ENCODE results near the gene ATP5IF1. TPM values are rescaled to one million over a fixed set of nuclear protein-coding genes. Genes with fewer than 3 reads are reported as not detected.

ATP5IF1 gene
- total RNA-seq, 1 donor from 2014 or later, result 36.0 TPM

GRCh38 chr1:28248273-28249012 lies 12.5 kb downstream of the ATP5IF1 start:
- Histone ChIP-seq H3K9ac (ENCODE audit: low read depth in 1 of 3, low read length in 3 of 3) (peak overlapping the region; percentile 69 to 86 (median 82)), H3K9me3 (ENCODE audit: control insufficient read depth in 3 of 3, low read length in 3 of 3) (no peaks in the 10 kb centered on the region), H3K4me3 (ENCODE audit: low read length in 3 of 3) (peak overlapping the region; percentile 47 to 72 (median 52)), H3K27me3 (ENCODE audit: control insufficient read depth in 3 of 3, insufficient read depth in 3 of 3, low read length in 3 of 3) (no peaks in the 10 kb centered on the region), H3K27ac (ENCODE audit: low read depth, low read length) (peak overlapping the region; percentile 83), H3K4me1 (ENCODE audit: control insufficient read depth in 3 of 3, insufficient read depth in 3 of 3, low read length in 3 of 3) (peaks cover 34 to 39% (median 38%) of the 10 kb centered on the region in 3 donors), H3K36me3 (ENCODE audit: control insufficient read depth in 3 of 3, insufficient read depth in 3 of 3, low read length in 3 of 3) (no peaks in the 10 kb centered on the region)

GRCh38 chr1:28249013-28249865 lies 13.3 kb downstream of the ATP5IF1 start:
- Histone ChIP-seq H3K27ac (ENCODE audit: low read depth, low read length) (peak overlapping the region; percentile 83), H3K27me3 (ENCODE audit: control insufficient read depth in 3 of 3, insufficient read depth in 3 of 3, low read length in 3 of 3) (no peaks in the 10 kb centered on the region), H3K9me3 (ENCODE audit: control insufficient read depth in 3 of 3, low read length in 3 of 3) (no peaks in the 10 kb centered on the region), H3K36me3 (ENCODE audit: control insufficient read depth in 3 of 3, insufficient read depth in 3 of 3, low read length in 3 of 3) (no peaks in the 10 kb centered on the region), H3K4me1 (ENCODE audit: control insufficient read depth in 3 of 3, insufficient read depth in 3 of 3, low read length in 3 of 3) (peaks cover 26 to 32% (median 31%) of the 10 kb centered on the region in 3 donors), H3K4me3 (ENCODE audit: low read length in 3 of 3) (peak overlapping the region; percentile 47 to 72 (median 52)), H3K9ac (ENCODE audit: low read depth in 1 of 3, low read length in 3 of 3) (peak overlapping the region; percentile 63 to 86 (median 69))

- Histone ChIP-seq H3K4me1 (ENCODE audit: control insufficient read depth in 3 of 3, insufficient read depth in 3 of 3, low read length in 3 of 3) (peaks cover 23 to 28% (median 28%) of the 10 kb centered on the region in 3 donors), H3K27ac (ENCODE audit: low read depth, low read length) (peak overlapping the region; percentile 83)
Observed at GRCh38 chr1:28249866-28250295, 14.0 kb downstream of the ATP5IF1 start.

GRCh38 chr1:28256197-28256827 lies 20.4 kb downstream of the ATP5IF1 start:
- H3K9ac ChIP-seq (ENCODE audit: low read depth in 1 of 3, low read length in 3 of 3), result no peak overlapping the region
- no peaks in the 10 kb centered on the region for H3K9me3 ChIP-seq (ENCODE audit: control insufficient read depth in 3 of 3, low read length in 3 of 3)

More at GRCh38 chr1:28249866-28250295, 14.0 kb downstream of the ATP5IF1 start:
- Histone ChIP-seq H3K36me3 (ENCODE audit: control insufficient read depth in 3 of 3, insufficient read depth in 3 of 3, low read length in 3 of 3) (no peaks in the 10 kb centered on the region), H3K9me3 (ENCODE audit: control insufficient read depth in 3 of 3, low read length in 3 of 3) (no peaks in the 10 kb centered on the region), H3K4me3 (ENCODE audit: low read length in 3 of 3) (no peak overlapping the region), H3K27me3 (ENCODE audit: control insufficient read depth in 3 of 3, insufficient read depth in 3 of 3, low read length in 3 of 3) (no peaks in the 10 kb centered on the region), H3K9ac (ENCODE audit: low read depth in 1 of 3, low read length in 3 of 3) (no peak overlapping the region)

GRCh38 chr1:28257736-28258135 lies 21.8 kb downstream of the ATP5IF1 start:
- Histone ChIP-seq H3K4me1 (ENCODE audit: control insufficient read depth in 3 of 3, insufficient read depth in 3 of 3, low read length in 3 of 3) (peaks cover 19 to 22% (median 21%) of the 10 kb centered on the region in 3 donors), H3K9ac (ENCODE audit: low read depth in 1 of 3, low read length in 3 of 3) (no peak overlapping the region), H3K27ac (ENCODE audit: low read depth, low read length) (no peak overlapping the region), H3K4me3 (ENCODE audit: low read length in 3 of 3) (no peak overlapping the region), H3K36me3 (ENCODE audit: control insufficient read depth in 3 of 3, insufficient read depth in 3 of 3, low read length in 3 of 3) (no peaks in the 10 kb centered on the region), H3K9me3 (ENCODE audit: control insufficient read depth in 3 of 3, low read length in 3 of 3) (no peaks in the 10 kb centered on the region), H3K27me3 (ENCODE audit: control insufficient read depth in 3 of 3, insufficient read depth in 3 of 3, low read length in 3 of 3) (no peaks in the 10 kb centered on the region)

More at GRCh38 chr1:28256197-28256827, 20.4 kb downstream of the ATP5IF1 start:
- H3K27ac ChIP-seq (ENCODE audit: low read depth, low read length), result no peak overlapping the region
- H3K36me3 ChIP-seq (ENCODE audit: control insufficient read depth in 3 of 3, insufficient read depth in 3 of 3, low read length in 3 of 3), result no peaks in the 10 kb centered on the region
- no peaks in the 10 kb centered on the region for H3K27me3 ChIP-seq (ENCODE audit: control insufficient read depth in 3 of 3, insufficient read depth in 3 of 3, low read length in 3 of 3)
- no peak overlapping the region for H3K4me3 ChIP-seq (ENCODE audit: low read length in 3 of 3)
- peaks cover 14 to 16% (median 14%) of the 10 kb centered on the region in 3 donors for H3K4me1 ChIP-seq (ENCODE audit: control insufficient read depth in 3 of 3, insufficient read depth in 3 of 3, low read length in 3 of 3)

GRCh38 chr1:28258628-28259251 lies 22.8 kb downstream of the ATP5IF1 start:
- peak overlapping the region; percentile 19 to 57 (median 40) for H3K9ac ChIP-seq (ENCODE audit: low read depth in 1 of 3, low read length in 3 of 3)
- H3K36me3 ChIP-seq (ENCODE audit: control insufficient read depth in 3 of 3, insufficient read depth in 3 of 3, low read length in 3 of 3), result no peaks in the 10 kb centered on the region
- peak overlapping the region; percentile 64 to 75 (median 71) for H3K4me3 ChIP-seq (ENCODE audit: low read length in 3 of 3)
- H3K27me3 ChIP-seq (ENCODE audit: control insufficient read depth in 3 of 3, insufficient read depth in 3 of 3, low read length in 3 of 3), result no peaks in the 10 kb centered on the region
- peak overlapping the region; percentile 84 for H3K27ac ChIP-seq (ENCODE audit: low read depth, low read length)
- no peaks in the 10 kb centered on the region for H3K9me3 ChIP-seq (ENCODE audit: control insufficient read depth in 3 of 3, low read length in 3 of 3)
- H3K4me1 ChIP-seq (ENCODE audit: control insufficient read depth in 3 of 3, insufficient read depth in 3 of 3, low read length in 3 of 3), result peaks cover 28 to 30% (median 30%) of the 10 kb centered on the region in 3 donors

GRCh38 chr1:28259252-28259933 lies 23.5 kb downstream of the ATP5IF1 start, which contains the start of gene SESN2:
Gene SESN2 (plus strand): TSS chr1:28259518. CDS start chr1:28259848, 330 bp downstream.
- Histone ChIP-seq H3K27me3 (ENCODE audit: control insufficient read depth in 3 of 3, insufficient read depth in 3 of 3, low read length in 3 of 3) (no peaks in the 10 kb centered on the region), H3K4me3 (ENCODE audit: low read length in 3 of 3) (peak within 1 kb of the TSS; percentile 75 to 88 (median 87)), H3K4me1 (ENCODE audit: control insufficient read depth in 3 of 3, insufficient read depth in 3 of 3, low read length in 3 of 3) (peaks cover 29 to 30% (median 30%) of the 10 kb centered on the region in 3 donors), H3K9ac (ENCODE audit: low read depth in 1 of 3, low read length in 3 of 3) (peak within 1 kb of the TSS; percentile 83 to 93 (median 85)), H3K36me3 (ENCODE audit: control insufficient read depth in 3 of 3, insufficient read depth in 3 of 3, low read length in 3 of 3) (no peaks in the 10 kb centered on the region), H3K27ac (ENCODE audit: low read depth, low read length) (peak within 1 kb of the TSS; percentile 84), H3K9me3 (ENCODE audit: control insufficient read depth in 3 of 3, low read length in 3 of 3) (no peaks in the 10 kb centered on the region)

- peak overlapping the region; percentile 84 for H3K27ac ChIP-seq (ENCODE audit: low read depth, low read length)
- no peaks in the 10 kb centered on the region for H3K27me3 ChIP-seq (ENCODE audit: control insufficient read depth in 3 of 3, insufficient read depth in 3 of 3, low read length in 3 of 3)
- no peaks in the 10 kb centered on the region for H3K36me3 ChIP-seq (ENCODE audit: control insufficient read depth in 3 of 3, insufficient read depth in 3 of 3, low read length in 3 of 3)
- peak overlapping the region; percentile 83 to 93 (median 85) for H3K9ac ChIP-seq (ENCODE audit: low read depth in 1 of 3, low read length in 3 of 3)
- H3K9me3 ChIP-seq (ENCODE audit: control insufficient read depth in 3 of 3, low read length in 3 of 3), result no peaks in the 10 kb centered on the region
- peak overlapping the region; percentile 75 to 88 (median 87) for H3K4me3 ChIP-seq (ENCODE audit: low read length in 3 of 3)
- H3K4me1 ChIP-seq (ENCODE audit: control insufficient read depth in 3 of 3, insufficient read depth in 3 of 3, low read length in 3 of 3), result peaks cover 29 to 33% (median 30%) of the 10 kb centered on the region in 3 donors
Observed at GRCh38 chr1:28259934-28260802, 24.2 kb downstream of the ATP5IF1 start.
